ENCODE data around the gene CGREF1.

- TF ChIP-seq CTCF (IDR thresholded peaks at IDR 0.05; ENCODE audit: low read depth, low read length, missing input control) (no peak), GABPA (IDR thresholded peaks at IDR 0.05 in 1 of 2, conservative IDR thresholded peaks at IDR 0.05 in 1 of 2) (no peak), EGR1 (IDR thresholded peaks at IDR 0.05; ENCODE audit: low read depth in 2 of 2) (no peak), REST (IDR thresholded peaks at IDR 0.05) (no peak), FOXA1 (IDR thresholded peaks at IDR 0.05) (no peak), TAF1 (conservative IDR thresholded peaks at IDR 0.05) (no peak), RAD21 (IDR thresholded peaks at IDR 0.05) (no peak), YY1 (IDR thresholded peaks at IDR 0.05) (no peak), SP1 (IDR thresholded peaks at IDR 0.05) (no peak), JUND (IDR thresholded peaks at IDR 0.05) (no peak), MAX (IDR thresholded peaks at IDR 0.05) (no peak), RXRA (IDR thresholded peaks at IDR 0.05) (no peak), ZBTB33 (IDR thresholded peaks at IDR 0.05) (no peak), ATF3 (IDR thresholded peaks at IDR 0.05) (no peak)
Measured at GRCh38 chr2:27054721-27055120, 64.2 kb downstream of the CGREF1 start.
